HG03520 (cell line): ENCODE data around the gene EEF2KMT.

ENCODE experiments used
- ATAC-seq: cut with Tn5 transposase; IDR thresholded peaks from one replicate; pipeline ENCODE4 v1.9.1; 2021; ENCODE audit warnings: mild to moderate bottlenecking, moderate library complexity; ENCODE audit not compliant: unreplicated experiment

EEF2KMT gene

DNA sequence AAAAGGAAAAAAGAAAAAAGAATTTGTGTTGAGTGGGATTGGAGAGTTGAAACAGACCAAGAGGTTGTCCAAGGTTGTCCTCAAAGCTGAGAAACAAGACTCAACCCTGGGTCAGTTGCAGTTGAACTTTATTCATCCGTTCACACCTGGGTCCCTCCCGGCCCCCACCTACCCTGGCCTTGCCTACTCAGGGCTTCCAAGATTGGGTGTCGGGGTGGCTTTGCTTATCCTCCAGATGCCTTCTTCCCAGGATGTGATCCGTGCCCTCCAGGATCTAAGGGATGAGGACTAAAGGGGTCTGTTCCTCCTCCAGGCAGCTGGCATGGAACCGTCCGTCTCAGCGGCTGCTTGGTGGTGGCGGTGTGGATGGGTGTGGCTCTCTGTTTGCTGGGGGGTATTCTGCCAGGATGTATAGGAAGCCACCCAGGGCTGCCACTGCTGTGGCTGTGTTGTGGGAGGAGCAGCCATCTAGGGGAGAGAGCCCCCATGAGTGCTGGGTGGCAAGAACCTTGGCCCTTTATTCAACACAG lies 53.5 kb downstream of the EEF2KMT start:
- no peak for ATAC-seq

DNA sequence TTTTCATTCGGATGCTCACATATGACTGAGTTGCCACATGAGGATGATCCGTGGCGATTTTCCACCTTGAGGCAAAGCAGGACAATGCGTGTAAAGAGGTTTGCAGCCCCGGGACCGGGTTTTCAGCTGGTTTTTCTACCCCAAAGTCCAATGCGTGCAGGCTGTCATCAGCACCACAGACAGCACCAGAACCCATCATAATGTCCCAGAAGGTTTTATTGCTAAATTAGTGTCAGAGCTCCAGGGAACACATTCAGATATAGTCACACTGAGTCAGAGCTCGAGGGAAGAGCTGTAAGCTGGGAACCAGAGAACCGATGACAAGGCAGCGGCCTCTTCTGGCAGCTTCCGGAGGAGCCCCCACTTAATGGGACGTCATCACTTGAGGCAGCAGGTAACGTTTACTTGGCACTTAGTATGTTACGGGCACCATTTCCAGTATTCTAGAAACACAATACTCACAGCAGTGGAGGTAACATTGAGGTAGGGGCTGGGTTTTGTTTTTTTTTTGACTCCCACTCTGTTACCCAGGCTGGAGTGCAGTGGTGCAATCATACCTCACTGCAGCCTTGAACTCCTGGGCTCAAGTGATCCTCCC lies 54.9 kb downstream of the EEF2KMT start:
- ATAC-seq = no peak

DNA sequence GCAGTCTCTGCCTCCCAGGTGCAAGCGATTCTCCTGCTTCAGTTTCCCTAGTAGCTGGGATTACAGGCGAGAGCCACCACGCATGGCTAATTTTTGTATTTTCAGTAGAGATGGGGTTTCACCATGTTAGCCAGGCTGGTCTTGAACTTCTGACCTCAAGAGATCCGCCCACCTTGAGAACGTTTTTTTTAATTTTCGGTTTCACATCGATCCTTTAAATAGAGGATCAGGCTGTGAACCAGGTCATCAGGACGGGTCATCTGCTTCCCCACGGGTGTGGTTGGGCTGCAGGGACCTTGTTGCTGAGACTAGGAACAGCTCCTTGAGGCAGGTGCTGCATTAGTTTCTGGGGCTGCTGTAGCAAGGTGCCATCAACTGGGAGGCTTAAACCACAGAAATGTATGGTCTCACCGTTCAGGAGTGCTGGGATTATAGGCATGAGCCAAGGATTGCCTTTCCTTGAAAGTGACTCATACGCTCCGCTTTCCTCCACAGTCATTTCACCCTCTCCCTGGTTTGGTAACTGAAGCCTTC lies 55.9 kb downstream of the EEF2KMT start:
- ATAC-seq = peak; percentile 69

DNA sequence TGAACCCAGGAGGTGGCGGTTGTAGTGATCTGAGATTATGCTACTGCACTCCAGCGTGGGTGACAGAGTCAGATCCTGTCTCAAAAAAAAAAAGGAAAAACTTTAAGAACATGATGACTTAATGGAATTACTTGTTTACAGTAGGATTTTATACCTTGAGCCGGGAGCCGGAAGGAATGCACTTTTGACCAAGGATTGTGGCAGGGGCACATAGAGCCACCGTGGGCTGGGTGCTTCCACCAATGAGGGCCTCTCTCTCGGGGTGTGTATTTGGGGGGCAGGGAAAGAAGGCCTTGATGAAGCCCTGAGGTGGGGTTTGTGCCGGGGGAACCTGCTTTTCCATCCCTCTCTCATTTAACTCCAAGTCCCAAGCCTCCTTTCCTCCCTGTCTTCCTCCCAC lies 57.1 kb downstream of the EEF2KMT start:
- no peak for ATAC-seq

DNA sequence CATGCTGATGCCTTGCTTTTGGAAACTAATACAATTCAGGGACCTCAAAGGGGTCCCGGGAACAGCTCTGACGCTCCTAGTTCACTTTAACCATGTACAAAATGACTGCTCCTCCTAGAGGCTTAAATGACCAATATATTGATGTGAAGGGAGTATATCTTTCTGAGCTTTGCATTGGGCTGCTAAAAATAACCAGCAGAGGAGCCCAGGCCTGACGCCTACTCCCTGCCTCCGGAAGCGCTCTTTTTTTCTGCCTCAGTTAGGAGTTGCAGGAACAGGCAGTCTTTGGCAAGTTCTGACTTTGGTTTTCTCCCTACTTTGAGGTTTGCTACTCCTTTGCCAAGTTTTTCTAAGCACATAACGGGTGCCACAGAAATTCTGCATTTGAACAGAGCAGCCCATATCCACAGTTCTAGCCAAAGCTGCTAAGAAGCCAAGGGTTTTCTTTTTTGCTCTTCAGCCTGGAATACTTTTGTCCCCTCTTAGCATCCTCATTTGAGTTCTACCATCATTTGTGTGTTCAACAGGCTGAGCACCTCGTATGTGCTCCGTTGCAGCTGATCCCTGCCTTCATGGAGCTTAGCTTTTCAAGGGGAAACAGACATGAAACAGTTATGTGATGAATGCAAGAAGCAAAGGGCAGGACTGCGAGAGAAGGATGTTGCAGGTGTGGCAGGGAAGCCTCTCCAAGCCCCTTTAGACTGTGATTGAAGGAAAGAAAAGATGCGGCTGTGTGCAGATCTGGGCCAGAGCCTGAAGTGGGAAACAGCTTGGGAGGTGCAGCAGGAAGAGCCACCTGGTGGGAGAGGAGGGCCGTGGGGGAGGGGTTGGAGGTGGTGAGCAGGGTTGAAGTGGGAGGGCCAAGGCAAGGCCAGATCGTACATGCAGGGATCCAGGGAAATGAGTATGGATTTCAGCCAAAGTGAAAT lies 61.1 kb downstream of the EEF2KMT start:
- no peak for ATAC-seq

DNA sequence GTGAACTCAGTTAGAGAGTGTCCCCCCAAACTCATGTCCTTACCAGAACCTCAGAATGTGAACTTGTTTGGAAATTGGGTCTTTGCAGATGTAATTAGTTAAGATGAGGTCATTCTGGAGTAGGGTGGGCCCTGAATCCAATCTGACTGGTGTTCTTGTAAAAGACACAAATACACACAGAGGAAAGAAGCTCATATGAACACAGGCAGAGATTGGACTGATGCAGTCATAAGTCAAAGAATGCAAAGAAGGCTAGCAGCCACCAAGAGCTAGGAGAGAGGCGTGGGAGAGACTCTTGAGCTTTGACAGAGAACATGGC lies 61.7 kb downstream of the EEF2KMT start:
- no peak for ATAC-seq
